ENCODE measurements around the gene NR2C2.
"Not testable (repeated sequence)": the region's sequence is repeated elsewhere in the genome, so short reads cannot be mapped to it uniquely, and the experiment has no call there.

NR2C2 gene

GRCh38 chr3:14991151-14991742 is 43.9 kb downstream of the NR2C2 start:
- Histone ChIP-seq H3K4me3 (ENCODE audit: extremely low read depth, insufficient read depth, low read length, poor library complexity, severe bottlenecking) (no peak overlapping the region), H3K27ac (ENCODE audit: low read depth, low read length, severe bottlenecking) (no peak overlapping the region), H3K36me3 (ENCODE audit: control insufficient read depth, insufficient read depth, low read length) (no peaks in the 10 kb centered on the region), H3K9me3 (ENCODE audit: control insufficient read depth, low read length) (no peaks in the 10 kb centered on the region), H3K4me1 (ENCODE audit: control insufficient read depth, insufficient read depth, low read length, poor library complexity, severe bottlenecking) (no peaks in the 10 kb centered on the region)
- WGBS, 2 experiments (ENCODE audit: insufficient coverage in 2 of 2), result no CpG with 5 or more reads among the region's 1 CpG

- Histone ChIP-seq H3K4me3 (ENCODE audit: extremely low read depth, insufficient read depth, low read length, poor library complexity, severe bottlenecking) (no peak overlapping the region), H3K4me1 (ENCODE audit: control insufficient read depth, insufficient read depth, low read length, poor library complexity, severe bottlenecking) (no peaks in the 10 kb centered on the region), H3K27ac (ENCODE audit: low read depth, low read length, severe bottlenecking) (no peak overlapping the region), H3K36me3 (ENCODE audit: control insufficient read depth, insufficient read depth, low read length) (no peaks in the 10 kb centered on the region), H3K9me3 (ENCODE audit: control insufficient read depth, low read length) (no peaks in the 10 kb centered on the region)
- WGBS, 2 experiments (ENCODE audit: insufficient coverage in 2 of 2), result 91 to 96% methylated on average over 4 of the region's 7 CpGs
Observed at GRCh38 chr3:14991818-14992612, 44.6 kb downstream of the NR2C2 start.

DNA sequence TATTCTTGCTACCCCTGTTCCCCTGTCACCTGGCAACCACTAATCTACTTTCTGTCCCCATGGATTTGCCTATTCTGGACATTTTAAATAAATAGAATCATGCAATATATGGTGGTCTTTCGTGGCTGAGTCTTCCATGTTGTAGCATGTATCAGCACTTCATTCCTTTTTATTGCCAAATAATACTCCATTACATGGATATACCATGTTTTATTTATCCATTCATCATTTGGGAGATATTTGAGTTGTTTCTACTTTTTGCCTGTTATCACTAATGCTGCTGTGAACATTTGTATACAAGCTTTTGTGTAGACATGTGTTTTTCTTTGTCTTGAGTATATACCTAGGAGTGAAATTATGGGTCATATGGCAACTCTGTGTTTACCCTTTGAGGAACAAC is 50.6 kb downstream of the NR2C2 start:
- Histone ChIP-seq H3K9me3 (ENCODE audit: control insufficient read depth, low read length) (no peaks in the 10 kb centered on the region), H3K27ac (ENCODE audit: low read depth, low read length, severe bottlenecking) (no peak overlapping the region), H3K4me1 (ENCODE audit: control insufficient read depth, insufficient read depth, low read length, poor library complexity, severe bottlenecking) (no peaks in the 10 kb centered on the region), H3K4me3 (ENCODE audit: extremely low read depth, insufficient read depth, low read length, poor library complexity, severe bottlenecking) (no peak overlapping the region), H3K36me3 (ENCODE audit: control insufficient read depth, insufficient read depth, low read length) (peaks cover 5% of the 10 kb centered on the region)
- no CpG with 5 or more reads among the region's 1 CpG for WGBS, 2 experiments (ENCODE audit: insufficient coverage in 2 of 2)

- not testable (repeated sequence) for H3K9me3 ChIP-seq (ENCODE audit: control insufficient read depth, low read length); H3K4me3 ChIP-seq (ENCODE audit: extremely low read depth, insufficient read depth, low read length, poor library complexity, severe bottlenecking); H3K27ac ChIP-seq (ENCODE audit: low read depth, low read length, severe bottlenecking); H3K4me1 ChIP-seq (ENCODE audit: control insufficient read depth, insufficient read depth, low read length, poor library complexity, severe bottlenecking)
- H3K36me3 ChIP-seq (ENCODE audit: control insufficient read depth, insufficient read depth, low read length), result peaks cover 12% of the 10 kb centered on the region
- 89 to 98% methylated on average over 1 to 5 of the region's 6 CpGs for WGBS, 2 experiments (ENCODE audit: insufficient coverage in 2 of 2)
Observed at GRCh38 chr3:14999182-14999581, 51.8 kb downstream of the NR2C2 start.

GRCh38 chr3:15007681-15008141 is 60.3 kb downstream of the NR2C2 start:
- H3K9me3 ChIP-seq (ENCODE audit: control insufficient read depth, low read length), result no peaks in the 10 kb centered on the region
- peaks cover 9% of the 10 kb centered on the region for H3K4me1 ChIP-seq (ENCODE audit: control insufficient read depth, insufficient read depth, low read length, poor library complexity, severe bottlenecking)
- no peak overlapping the region for H3K4me3 ChIP-seq (ENCODE audit: extremely low read depth, insufficient read depth, low read length, poor library complexity, severe bottlenecking)
- WGBS, 2 experiments (ENCODE audit: insufficient coverage in 2 of 2), result 100% methylated on average over 2 to 3 of the region's 4 CpGs
- H3K36me3 ChIP-seq (ENCODE audit: control insufficient read depth, insufficient read depth, low read length), result peaks cover 65% of the 10 kb centered on the region
- no peak overlapping the region for H3K27ac ChIP-seq (ENCODE audit: low read depth, low read length, severe bottlenecking)

DNA sequence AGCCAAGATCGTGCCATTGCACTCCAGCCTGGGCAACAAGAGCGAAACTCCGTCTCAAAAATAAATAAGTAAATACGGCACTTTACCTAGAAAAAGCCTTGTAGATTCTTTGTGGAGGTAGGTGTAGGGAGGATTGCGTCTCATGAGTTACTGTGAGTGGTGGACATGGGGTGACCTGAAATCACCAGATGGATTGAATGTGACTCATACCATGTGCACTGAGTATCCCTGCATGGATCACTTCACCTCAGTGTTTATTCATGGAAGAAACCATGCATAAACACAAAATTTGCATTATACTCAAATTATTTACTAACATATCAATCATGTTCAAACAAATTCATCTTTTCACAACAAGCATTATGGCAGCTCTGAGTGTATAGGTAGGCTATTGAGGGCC is 61.8 kb downstream of the NR2C2 start:
- no peaks in the 10 kb centered on the region for H3K9me3 ChIP-seq (ENCODE audit: control insufficient read depth, low read length)
- no peak overlapping the region for H3K4me3 ChIP-seq (ENCODE audit: extremely low read depth, insufficient read depth, low read length, poor library complexity, severe bottlenecking)
- H3K27ac ChIP-seq (ENCODE audit: low read depth, low read length, severe bottlenecking), result no peak overlapping the region
- peaks cover 71% of the 10 kb centered on the region for H3K36me3 ChIP-seq (ENCODE audit: control insufficient read depth, insufficient read depth, low read length)
- WGBS, 2 experiments (ENCODE audit: insufficient coverage in 2 of 2), result 95 to 100% methylated on average over 2 to 5 of the region's 5 CpGs
- peaks cover 9% of the 10 kb centered on the region for H3K4me1 ChIP-seq (ENCODE audit: control insufficient read depth, insufficient read depth, low read length, poor library complexity, severe bottlenecking)

- peak overlapping the region; percentile 62 for H3K27ac ChIP-seq (ENCODE audit: low read depth, low read length, severe bottlenecking)
- WGBS, 2 experiments (ENCODE audit: insufficient coverage in 2 of 2), result 75 to 100% methylated on average over 1 of the region's 1 CpG
- H3K9me3 ChIP-seq (ENCODE audit: control insufficient read depth, low read length), result no peaks in the 10 kb centered on the region
- peaks cover 9% of the 10 kb centered on the region for H3K4me1 ChIP-seq (ENCODE audit: control insufficient read depth, insufficient read depth, low read length, poor library complexity, severe bottlenecking)
- H3K36me3 ChIP-seq (ENCODE audit: control insufficient read depth, insufficient read depth, low read length), result peaks cover 70% of the 10 kb centered on the region
- H3K4me3 ChIP-seq (ENCODE audit: extremely low read depth, insufficient read depth, low read length, poor library complexity, severe bottlenecking), result no peak overlapping the region
Observed at GRCh38 chr3:15010664-15011063, 63.3 kb downstream of the NR2C2 start.

GRCh38 chr3:15011174-15011573 is 63.8 kb downstream of the NR2C2 start:
- H3K9me3 ChIP-seq (ENCODE audit: control insufficient read depth, low read length), result no peaks in the 10 kb centered on the region
- peaks cover 9% of the 10 kb centered on the region for H3K4me1 ChIP-seq (ENCODE audit: control insufficient read depth, insufficient read depth, low read length, poor library complexity, severe bottlenecking)
- H3K27ac ChIP-seq (ENCODE audit: low read depth, low read length, severe bottlenecking), result peak overlapping the region; percentile 62
- no peak overlapping the region for H3K4me3 ChIP-seq (ENCODE audit: extremely low read depth, insufficient read depth, low read length, poor library complexity, severe bottlenecking)
- peaks cover 70% of the 10 kb centered on the region for H3K36me3 ChIP-seq (ENCODE audit: control insufficient read depth, insufficient read depth, low read length)
- WGBS, 2 experiments (ENCODE audit: insufficient coverage in 2 of 2), result 92 to 100% methylated on average over 3 to 5 of the region's 5 CpGs

GRCh38 chr3:15014606-15015328 is 67.4 kb downstream of the NR2C2 start:
- peaks cover 68% of the 10 kb centered on the region for H3K36me3 ChIP-seq (ENCODE audit: control insufficient read depth, insufficient read depth, low read length)
- H3K4me3 ChIP-seq (ENCODE audit: extremely low read depth, insufficient read depth, low read length, poor library complexity, severe bottlenecking), result no peak overlapping the region
- peaks cover 9% of the 10 kb centered on the region for H3K4me1 ChIP-seq (ENCODE audit: control insufficient read depth, insufficient read depth, low read length, poor library complexity, severe bottlenecking)
- H3K9me3 ChIP-seq (ENCODE audit: control insufficient read depth, low read length), result no peaks in the 10 kb centered on the region
- no peak overlapping the region for H3K27ac ChIP-seq (ENCODE audit: low read depth, low read length, severe bottlenecking)
- WGBS, 2 experiments (ENCODE audit: insufficient coverage in 2 of 2), result 100% methylated on average over 1 of the region's 3 CpGs; no CpG with 5 or more reads in 1 of the 2 experiments

DNA sequence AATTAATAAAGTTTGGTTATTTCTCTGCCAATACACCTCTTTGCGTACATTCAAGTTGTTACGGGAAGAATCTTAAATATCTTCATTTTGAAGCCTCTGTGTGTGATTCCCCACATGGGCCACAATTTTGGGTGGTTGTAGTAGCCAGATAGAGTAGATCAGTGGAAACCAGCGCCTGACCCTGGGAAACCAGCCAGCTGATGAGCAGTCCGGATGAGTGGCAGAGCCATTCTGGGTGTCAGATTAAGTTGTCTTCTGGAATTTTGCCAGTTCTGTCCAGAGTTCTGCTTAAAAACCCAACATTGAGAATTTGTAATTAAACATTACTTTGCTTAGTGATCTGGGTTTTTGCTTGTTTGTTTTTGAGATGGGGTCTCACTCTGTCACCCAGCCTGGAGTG is 68.1 kb downstream of the NR2C2 start:
- no peak overlapping the region for H3K4me3 ChIP-seq (ENCODE audit: extremely low read depth, insufficient read depth, low read length, poor library complexity, severe bottlenecking)
- H3K27ac ChIP-seq (ENCODE audit: low read depth, low read length, severe bottlenecking), result no peak overlapping the region
- peaks cover 74% of the 10 kb centered on the region for H3K36me3 ChIP-seq (ENCODE audit: control insufficient read depth, insufficient read depth, low read length)
- H3K9me3 ChIP-seq (ENCODE audit: control insufficient read depth, low read length), result no peaks in the 10 kb centered on the region
- 91 to 100% methylated on average over 2 to 4 of the region's 4 CpGs for WGBS, 2 experiments (ENCODE audit: insufficient coverage in 2 of 2)
- peaks cover 8% of the 10 kb centered on the region for H3K4me1 ChIP-seq (ENCODE audit: control insufficient read depth, insufficient read depth, low read length, poor library complexity, severe bottlenecking)
